GM19467 (cell line): ENCODE data around the gene MS4A15.
"Not testable (repeated sequence)": the region's sequence is repeated elsewhere in the genome, so short reads cannot be mapped to it uniquely, and the experiment has no call there.

Experiments used
- ATAC-seq: cut with Tn5 transposase; IDR thresholded peaks from one replicate; pipeline ENCODE4 v1.9.1; 2021; ENCODE audit warnings: mild to moderate bottlenecking, moderate library complexity; ENCODE audit not compliant: unreplicated experiment

The MS4A15 gene

GRCh38 chr11:60801194-60801593 lies 44.5 kb downstream of the MS4A15 start:
- ATAC-seq, result no peak

DNA sequence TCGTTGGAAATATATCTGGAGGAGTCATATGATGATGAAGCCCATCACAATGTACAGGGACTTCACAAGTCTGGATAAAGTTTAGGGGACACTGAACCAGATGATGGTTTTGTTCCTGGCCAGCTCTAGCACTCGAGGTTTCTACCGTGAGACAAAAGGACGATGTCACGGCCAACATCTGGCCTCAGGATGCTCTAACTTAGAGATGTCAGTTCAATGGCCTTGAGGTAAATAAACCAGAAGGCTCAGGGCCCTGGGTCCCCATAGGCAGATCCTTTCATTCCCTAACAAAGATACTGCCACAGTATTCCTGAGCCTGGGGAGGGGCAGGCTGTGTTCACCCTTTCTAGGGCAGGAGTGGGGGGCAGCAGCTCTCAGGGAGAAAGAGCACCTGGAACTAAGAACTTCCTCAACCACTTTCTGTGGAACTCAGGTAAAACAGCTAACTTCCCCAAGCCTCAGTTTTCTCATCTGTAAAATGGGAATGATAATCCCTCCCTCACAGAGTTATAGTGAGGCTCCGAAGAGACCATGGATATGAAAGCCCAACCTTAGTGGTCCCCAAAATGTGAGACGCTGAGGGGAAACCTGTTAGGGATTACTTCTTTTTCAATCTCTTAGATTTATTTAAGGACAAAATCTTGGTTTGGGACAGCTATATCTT lies 46.7 kb downstream of the MS4A15 start:
- no peak for ATAC-seq

DNA sequence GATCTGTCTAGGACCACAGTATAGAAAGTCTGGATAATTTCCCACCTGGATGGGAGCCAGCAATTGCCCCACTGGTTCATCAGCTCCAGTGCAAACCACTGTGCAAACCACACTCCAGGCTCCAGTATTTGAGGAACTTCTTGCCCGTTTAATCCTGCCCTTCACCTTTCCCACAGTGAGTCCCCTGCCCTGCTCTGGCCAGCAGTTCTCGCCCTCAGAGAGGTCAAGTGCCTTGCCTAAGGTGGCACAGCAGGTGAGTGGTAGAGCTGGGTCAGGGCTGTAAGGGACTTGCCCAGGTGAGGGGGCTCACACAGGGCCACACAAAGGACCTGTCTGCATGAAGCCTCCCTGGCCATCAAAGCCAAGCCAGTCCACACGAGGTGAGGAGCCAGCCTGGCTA lies 52.6 kb downstream of the MS4A15 start:
- no peak for ATAC-seq

DNA sequence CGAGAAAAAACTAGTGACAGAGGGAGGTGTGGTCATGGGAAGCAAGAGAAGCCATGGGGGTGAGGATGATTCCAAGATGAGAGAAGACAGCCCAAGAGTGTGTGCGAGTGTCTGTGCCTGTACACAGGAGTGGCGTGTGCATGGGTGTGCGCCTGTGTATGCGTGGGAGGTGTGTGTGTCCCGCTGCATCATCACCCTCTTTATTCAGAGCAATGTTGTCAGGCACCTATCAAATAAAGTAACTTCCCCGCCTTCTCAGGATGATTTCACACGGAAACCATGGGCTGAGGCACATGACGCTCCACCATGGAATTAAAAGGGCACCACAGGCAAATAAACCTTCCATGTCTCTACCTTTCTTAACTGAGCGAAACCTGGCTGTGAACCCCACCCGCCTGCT lies 53.0 kb downstream of the MS4A15 start:
- no peak for ATAC-seq

GRCh38 chr11:60810151-60810550 lies 53.5 kb downstream of the MS4A15 start:
- ATAC-seq, result no peak

DNA sequence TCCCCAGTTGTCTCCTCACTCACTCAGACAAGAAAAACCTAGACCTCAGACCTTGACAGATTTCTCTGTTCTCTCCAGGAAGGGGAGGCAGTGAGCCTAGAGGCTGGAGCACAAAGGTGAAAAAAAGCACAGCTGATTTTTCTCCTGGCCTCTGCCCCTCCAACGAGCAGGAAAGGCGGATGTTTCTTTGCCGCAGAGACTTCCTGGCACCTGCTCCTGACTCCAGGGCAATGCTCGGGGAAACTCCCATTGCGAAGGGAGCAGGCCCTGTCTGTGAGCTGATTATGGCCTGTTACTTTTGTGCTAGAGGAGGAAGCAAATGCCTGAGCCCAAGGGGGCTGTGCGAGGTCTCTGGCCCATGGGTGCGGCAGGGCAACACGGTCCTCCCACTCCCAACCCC lies 53.9 kb downstream of the MS4A15 start:
- ATAC-seq, result no peak

- ATAC-seq, result no peak
Measured at GRCh38 chr11:60813324-60813723, 56.7 kb downstream of the MS4A15 start.

GRCh38 chr11:60814112-60814511 lies 57.4 kb downstream of the MS4A15 start:
- ATAC-seq, result no peak

- ATAC-seq, result no peak
Measured at GRCh38 chr11:60816590-60817157, 60.0 kb downstream of the MS4A15 start.

DNA sequence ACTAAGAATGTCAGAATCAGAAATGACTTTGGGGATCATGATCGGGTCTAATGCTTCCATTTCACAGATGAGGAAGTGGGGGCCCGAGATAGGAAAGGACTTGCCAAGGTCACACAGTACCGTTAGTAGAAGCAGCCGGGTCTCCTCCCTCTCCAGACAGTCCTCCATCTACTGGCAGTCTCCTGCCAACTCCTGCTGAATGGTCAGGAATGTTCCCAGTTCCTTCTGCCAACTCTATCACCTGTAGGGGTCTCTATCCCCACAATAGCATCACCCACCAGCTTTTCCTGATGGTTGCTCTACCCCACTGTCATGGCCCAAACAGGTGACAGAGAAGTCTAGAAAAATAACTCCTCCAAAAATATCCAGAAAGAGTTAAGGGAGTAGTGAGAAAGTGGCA lies 61.4 kb downstream of the MS4A15 start:
- no peak for ATAC-seq

GRCh38 chr11:60821827-60822599 lies 65.3 kb downstream of the MS4A15 start:
- no peak for ATAC-seq

DNA sequence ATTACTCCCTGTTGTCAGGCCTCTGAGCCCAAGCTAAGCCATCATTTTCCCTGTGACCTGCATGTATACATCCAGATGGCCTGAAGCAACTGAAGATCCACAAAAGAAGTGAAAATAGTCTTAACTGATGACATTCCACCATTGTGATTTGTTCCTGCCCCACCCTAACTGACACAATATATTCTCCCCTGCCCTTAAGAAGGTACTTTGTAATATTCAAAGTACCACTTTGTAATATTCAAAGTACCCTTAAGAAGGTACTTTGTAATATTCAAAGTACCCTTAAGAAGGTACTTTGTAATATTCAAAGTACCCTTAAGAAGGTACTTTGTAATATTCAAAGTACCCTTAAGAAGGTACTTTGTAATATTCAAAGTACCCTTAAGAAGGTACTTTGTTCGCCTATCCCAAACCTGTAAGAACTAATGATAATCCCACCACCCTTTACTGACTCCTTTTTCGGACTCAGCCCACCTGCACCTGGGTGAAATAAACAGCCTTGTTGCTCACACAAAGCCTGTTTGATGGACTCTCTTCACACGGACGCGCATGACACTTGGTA lies 67.2 kb downstream of the MS4A15 start:
- not testable (repeated sequence) for ATAC-seq

DNA sequence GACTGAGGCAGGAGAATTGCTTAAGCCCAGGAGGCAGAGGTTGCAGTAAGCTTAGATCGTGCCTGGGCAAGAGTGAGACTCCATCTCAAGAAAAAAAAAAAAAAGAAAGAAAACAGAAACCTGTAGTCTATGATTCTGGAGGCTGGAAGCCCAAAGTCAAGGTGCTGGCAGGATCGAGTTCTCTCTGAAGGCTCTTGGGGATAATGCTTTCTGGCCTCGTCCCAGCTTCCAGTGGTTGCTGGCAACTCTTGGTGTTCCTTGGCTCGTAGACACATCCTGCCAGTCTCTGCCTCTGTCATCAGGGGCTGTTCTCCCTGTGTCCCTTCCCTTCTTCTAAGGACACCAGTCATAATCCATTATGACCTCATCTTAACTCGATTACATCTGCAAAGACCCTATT lies 68.5 kb downstream of the MS4A15 start:
- no peak for ATAC-seq

GRCh38 chr11:60825790-60826189 lies 69.1 kb downstream of the MS4A15 start:
- no peak for ATAC-seq
